HG03159 (cell line): ENCODE data around the gene STX18.
"Not testable (repeated sequence)": the region's sequence is repeated elsewhere in the genome, so short reads cannot be mapped to it uniquely, and the experiment has no call there.

Experiments
- ATAC-seq: cut with Tn5 transposase; IDR thresholded peaks from one replicate; pipeline ENCODE4 v1.9.1; 2021; ENCODE audit warnings: mild to moderate bottlenecking, moderate library complexity; ENCODE audit not compliant: unreplicated experiment

Gene STX18

GRCh38 chr4:4423706-4424498 is 117.9 kb downstream of the STX18 start:
- ATAC-seq = no peak

GRCh38 chr4:4422856-4423499 is 118.9 kb downstream of the STX18 start:
- no peak for ATAC-seq

- ATAC-seq = not testable (repeated sequence)
Observed at GRCh38 chr4:4422117-4422516, 119.7 kb downstream of the STX18 start.

- no peak for ATAC-seq
Observed at GRCh38 chr4:4421356-4421755, 120.5 kb downstream of the STX18 start.

- no peak for ATAC-seq
Observed at GRCh38 chr4:4420421-4420820, 121.4 kb downstream of the STX18 start.

- ATAC-seq = no peak
Observed at GRCh38 chr4:4419896-4420295, 122.0 kb downstream of the STX18 start.

GRCh38 chr4:4418676-4419390 is 123.0 kb downstream of the STX18 start:
- no peak for ATAC-seq

- ATAC-seq = no peak
Observed at GRCh38 chr4:4417886-4418285, 124.0 kb downstream of the STX18 start.

- no peak for ATAC-seq
Observed at GRCh38 chr4:4416981-4417380, 124.9 kb downstream of the STX18 start.

- ATAC-seq = no peak
Observed at GRCh38 chr4:4415806-4416805, 125.7 kb downstream of the STX18 start.

- ATAC-seq = no peak
Observed at GRCh38 chr4:4415107-4415805, 126.6 kb downstream of the STX18 start.

- no peak for ATAC-seq
Observed at GRCh38 chr4:4413806-4414205, 128.0 kb downstream of the STX18 start.

GRCh38 chr4:4413373-4413725 is 128.5 kb downstream of the STX18 start:
- no peak for ATAC-seq

GRCh38 chr4:4412641-4413372 is 129.0 kb downstream of the STX18 start:
- ATAC-seq = no peak

GRCh38 chr4:4411906-4412305 is 129.9 kb downstream of the STX18 start:
- no peak for ATAC-seq

GRCh38 chr4:4410271-4410670 is 131.6 kb downstream of the STX18 start:
- ATAC-seq = no peak

- no peak for ATAC-seq
Observed at GRCh38 chr4:4409416-4410115, 132.3 kb downstream of the STX18 start.

GRCh38 chr4:4408576-4409335 is 133.1 kb downstream of the STX18 start:
- ATAC-seq = no peak
